Hepatocyte (in vitro differentiated cells): ENCODE data around the gene ZNF467.

Experiments
- EZH2 ChIP-seq: fragments of 200-600 bp; sonication (generic); IDR thresholded peaks from 2 replicates; pipeline ENCODE4 v1.6.1; 2016; ENCODE audit warnings: antibody characterized with exemption, mild to moderate bottlenecking, borderline replicate concordance
- EZH2phosphoT487 ChIP-seq: fragments of 200-600 bp; sonication (generic); IDR thresholded peaks from one replicate; pipeline ENCODE4 v1.6.1; 2018; ENCODE audit warnings: antibody characterized with exemption, mild to moderate bottlenecking, low read depth, moderate library complexity; ENCODE audit not compliant: unreplicated experiment, severe bottlenecking
- TF ChIP-seq, protein P1 (sequence below): fragments of 200-600 bp; sonication (generic); IDR thresholded peaks from 2 replicates; pipeline ENCODE4 v1.5.1; 2016; ENCODE audit warnings: antibody characterized with exemption, mild to moderate bottlenecking; ENCODE audit not compliant: poor library complexity

DNA sequence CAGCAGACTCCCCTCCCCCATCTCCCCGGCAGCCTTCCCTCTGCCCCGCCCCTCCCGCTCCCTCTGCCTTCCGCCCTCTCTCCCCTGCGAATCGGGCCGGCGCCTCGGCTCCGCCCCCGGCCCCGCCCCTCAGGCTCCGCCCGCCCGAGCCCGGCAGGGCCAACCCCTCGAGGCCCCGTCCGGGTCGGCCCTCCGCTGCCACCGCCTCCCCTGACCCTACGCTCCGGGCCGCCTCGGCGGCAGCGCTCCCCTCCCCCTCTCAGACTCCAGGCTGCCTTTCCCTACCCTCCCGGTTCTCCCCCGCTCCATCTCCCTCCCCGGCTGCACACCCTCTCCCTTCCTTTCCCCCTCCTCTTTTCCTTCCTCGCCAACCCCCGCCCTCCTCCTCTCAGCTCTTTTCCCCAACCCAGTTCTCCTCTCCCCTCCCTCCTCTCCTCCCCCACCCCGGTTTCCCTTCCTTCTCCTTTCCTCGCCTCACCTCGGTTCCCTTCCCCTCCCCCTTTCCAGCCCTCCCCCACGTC, 1.6 kb downstream of the ZNF467 start:
- TF ChIP-seq, protein P1, sequence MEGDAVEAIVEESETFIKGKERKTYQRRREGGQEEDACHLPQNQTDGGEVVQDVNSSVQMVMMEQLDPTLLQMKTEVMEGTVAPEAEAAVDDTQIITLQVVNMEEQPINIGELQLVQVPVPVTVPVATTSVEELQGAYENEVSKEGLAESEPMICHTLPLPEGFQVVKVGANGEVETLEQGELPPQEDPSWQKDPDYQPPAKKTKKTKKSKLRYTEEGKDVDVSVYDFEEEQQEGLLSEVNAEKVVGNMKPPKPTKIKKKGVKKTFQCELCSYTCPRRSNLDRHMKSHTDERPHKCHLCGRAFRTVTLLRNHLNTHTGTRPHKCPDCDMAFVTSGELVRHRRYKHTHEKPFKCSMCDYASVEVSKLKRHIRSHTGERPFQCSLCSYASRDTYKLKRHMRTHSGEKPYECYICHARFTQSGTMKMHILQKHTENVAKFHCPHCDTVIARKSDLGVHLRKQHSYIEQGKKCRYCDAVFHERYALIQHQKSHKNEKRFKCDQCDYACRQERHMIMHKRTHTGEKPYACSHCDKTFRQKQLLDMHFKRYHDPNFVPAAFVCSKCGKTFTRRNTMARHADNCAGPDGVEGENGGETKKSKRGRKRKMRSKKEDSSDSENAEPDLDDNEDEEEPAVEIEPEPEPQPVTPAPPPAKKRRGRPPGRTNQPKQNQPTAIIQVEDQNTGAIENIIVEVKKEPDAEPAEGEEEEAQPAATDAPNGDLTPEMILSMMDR: no peak
- TF ChIP-seq EZH2 (no peak), EZH2phosphoT487 (no peak)
